Calu3 (cell line): ENCODE results near the gene ABCC6. TPM values are rescaled to one million over a fixed set of nuclear protein-coding genes. Genes with fewer than 3 reads are reported as not detected.
"Not testable (repeated sequence)": the region's sequence is repeated elsewhere in the genome, so short reads cannot be mapped to it uniquely, and the experiment has no call there.

Experiments used
- BruUV-seq: library from RNA; stranded (reverse); fragments of 400-500 nt; replicated peaks from 2 replicates; lab custom pipeline; 2021; lab: Mats Ljungman, UMichigan
- CTCF ChIA-PET: fragments of 300-600 bp; sonication (Branson Sonifier 250); formaldehyde crosslinking; loops from one replicate; lab custom pipeline; 2022; ENCODE audit warnings: antibody characterized with exemption; lab: Charles Lee
- DNase-seq: peaks from one replicate; pipeline ENCODE4 v3.0.0; 2022
- H3K27ac Mint-ChIP-seq: one replicate; pipeline ENCODE4 v1.8.0; 2022; ENCODE audit warnings: mixed read lengths; ENCODE audit not compliant: unreplicated experiment
- H3K27me3 Mint-ChIP-seq: one replicate; pipeline ENCODE4 v1.8.0; 2022; ENCODE audit warnings: mixed read lengths; ENCODE audit not compliant: unreplicated experiment
- H3K36me3 Mint-ChIP-seq: one replicate; pipeline ENCODE4 v1.8.0; 2022; ENCODE audit warnings: mild to moderate bottlenecking, moderate library complexity, mixed read lengths; ENCODE audit not compliant: insufficient read depth, unreplicated experiment
- H3K4me1 Mint-ChIP-seq: one replicate; pipeline ENCODE4 v1.8.0; 2022; ENCODE audit warnings: mild to moderate bottlenecking, low read depth, mixed read lengths; ENCODE audit not compliant: unreplicated experiment
- H3K4me3 Mint-ChIP-seq: one replicate; pipeline ENCODE4 v1.8.0; 2022; ENCODE audit warnings: mild to moderate bottlenecking, low read depth, moderate library complexity, mixed read lengths; ENCODE audit not compliant: unreplicated experiment
- H3K9me3 Mint-ChIP-seq: one replicate; pipeline ENCODE4 v1.8.0; 2022; ENCODE audit warnings: low read depth, mixed read lengths; ENCODE audit not compliant: unreplicated experiment
- CTCF ChIP-seq: fragments of 200-600 bp; IDR thresholded peaks from one replicate; pipeline ENCODE4 v1.8.0; 2022; ENCODE audit warnings: antibody characterized with exemption; ENCODE audit not compliant: unreplicated experiment
- intact Hi-C: fragments of 100-400 bp; cut with micrococcal nuclease; formaldehyde crosslinking; loops from one replicate; pipeline ENCODE4 v1.10.0; 2022; ENCODE audit not compliant: unreplicated experiment
- total RNA-seq: library from RNA; stranded (reverse); gene quantifications from 2 replicates; pipeline ENCODE4 v1.2.3, GENCODE V29; 2022

The ABCC6 gene
- total RNA-seq, 1 experiment from 2014 or later, result 3.7 TPM

GRCh38 chr16:16163109-16163508 lies 60.2 kb downstream of the ABCC6 start:
- no TSS peak for BruUV-seq
- intact Hi-C loops, result no loop called here
- no peak for TF ChIP-seq CTCF
- CTCF ChIA-PET, result no interaction called here
- DNase-seq, result no peak
- no peak overlapping the region for H3K4me3 Mint-ChIP-seq
- no peaks in the 10 kb centered on the region for H3K27me3 Mint-ChIP-seq
- no peaks in the 10 kb centered on the region for H3K36me3 Mint-ChIP-seq
- no peaks in the 10 kb centered on the region for H3K9me3 Mint-ChIP-seq
- H3K4me1 Mint-ChIP-seq, result no peaks in the 10 kb centered on the region
- no peak overlapping the region for H3K27ac Mint-ChIP-seq

DNA sequence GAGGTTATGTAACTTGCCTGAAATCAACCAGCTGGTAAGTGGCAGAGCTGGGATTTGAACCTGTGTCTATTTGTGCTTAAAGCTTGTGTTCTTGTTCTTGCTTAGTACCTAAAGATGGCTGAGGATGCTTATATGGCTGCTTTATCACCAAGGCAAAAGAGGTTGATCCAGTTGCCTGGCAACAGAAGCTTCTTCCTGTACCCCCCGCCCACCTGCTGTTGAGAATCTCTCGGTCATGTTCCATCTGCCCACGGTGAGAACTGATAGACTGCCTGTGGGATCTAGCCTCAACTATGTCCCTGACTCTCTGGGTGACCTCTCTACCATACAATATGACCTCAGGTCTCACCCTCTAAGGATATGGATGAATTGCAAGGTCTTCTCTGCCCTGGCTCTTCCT lies 60.7 kb downstream of the ABCC6 start:
- BruUV-seq, result no TSS peak
- H3K4me1 Mint-ChIP-seq, result no peaks in the 10 kb centered on the region

DNA sequence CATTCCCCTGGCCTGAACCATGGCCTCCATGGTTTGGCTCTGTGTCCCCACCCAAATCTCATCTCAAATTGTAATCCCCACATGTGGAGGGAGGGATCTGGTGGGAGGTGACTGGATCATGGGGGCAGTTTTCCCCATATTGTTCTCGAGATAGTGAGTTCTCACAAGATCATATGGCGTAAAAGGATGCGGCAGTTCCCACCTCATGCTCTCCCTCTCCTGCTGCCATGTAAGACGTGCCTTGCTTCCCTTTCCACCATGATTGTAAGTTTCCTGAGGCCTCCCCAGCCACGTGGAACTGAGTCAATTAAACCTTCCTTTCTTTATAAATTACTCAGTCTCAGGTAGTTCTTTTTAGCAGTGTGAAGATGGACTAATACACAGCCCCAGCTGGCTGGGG lies 61.5 kb downstream of the ABCC6 start:
- DNase-seq, BruUV-seq, H3K27ac Mint-ChIP-seq, H3K4me1 Mint-ChIP-seq, H3K36me3 Mint-ChIP-seq, H3K4me3 Mint-ChIP-seq, H3K27me3 Mint-ChIP-seq, intact Hi-C loops, CTCF ChIA-PET, H3K9me3 Mint-ChIP-seq: not testable (repeated sequence)

More for the DNA sequence above, 60.7 kb downstream of the ABCC6 start:
- DNase-seq, result no peak
- H3K4me3 Mint-ChIP-seq, result no peak overlapping the region
- H3K27me3 Mint-ChIP-seq, result no peaks in the 10 kb centered on the region
- H3K36me3 Mint-ChIP-seq, result no peaks in the 10 kb centered on the region
- CTCF ChIA-PET, result no interaction called here
- intact Hi-C loops, result no loop called here
- TF ChIP-seq CTCF, result no peak
- H3K27ac Mint-ChIP-seq, result no peak overlapping the region
- H3K9me3 Mint-ChIP-seq, result no peaks in the 10 kb centered on the region

GRCh38 chr16:16161319-16161718 lies 62.0 kb downstream of the ABCC6 start:
- H3K36me3 Mint-ChIP-seq, result no peaks in the 10 kb centered on the region
- no peaks in the 10 kb centered on the region for H3K9me3 Mint-ChIP-seq
- H3K4me3 Mint-ChIP-seq, result no peak overlapping the region
- intact Hi-C loops, result no loop called here
- DNase-seq, result no peak
- H3K4me1 Mint-ChIP-seq, result no peaks in the 10 kb centered on the region
- no TSS peak for BruUV-seq
- no peaks in the 10 kb centered on the region for H3K27me3 Mint-ChIP-seq
- CTCF ChIA-PET, result no interaction called here
- H3K27ac Mint-ChIP-seq, result no peak overlapping the region
- TF ChIP-seq CTCF, result no peak

DNA sequence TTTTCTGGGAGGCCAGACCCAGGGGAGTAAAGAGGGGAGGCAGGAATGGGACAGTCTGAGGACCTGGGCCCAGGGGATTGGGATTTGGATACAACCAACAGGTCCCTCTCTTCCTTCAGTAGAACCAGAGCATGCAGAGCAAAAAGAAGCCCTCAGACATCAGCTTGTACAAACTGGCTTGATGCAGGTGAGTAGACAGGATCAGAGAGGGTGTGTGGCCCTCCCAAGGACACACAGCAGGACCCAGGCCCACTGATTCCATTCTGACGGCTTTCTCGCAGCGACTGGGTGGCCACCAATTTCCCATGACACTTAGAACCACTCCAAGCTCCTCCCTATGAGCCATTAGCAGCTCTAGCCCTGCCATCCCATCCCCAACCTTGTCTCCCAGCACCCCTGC lies 63.6 kb downstream of the ABCC6 start:
- Mint-ChIP-seq H3K9me3 (no peaks in the 10 kb centered on the region), H3K27me3 (peaks cover 14% of the 10 kb centered on the region), H3K27ac (no peak overlapping the region), H3K4me1 (no peaks in the 10 kb centered on the region), H3K36me3 (no peaks in the 10 kb centered on the region), H3K4me3 (no peak overlapping the region)
- no TSS peak for BruUV-seq
- DNase-seq, result no peak
- intact Hi-C loops, result no loop called here
- CTCF ChIA-PET, result no interaction called here
- TF ChIP-seq CTCF, result no peak
